H9 (cell line): Measurements from ENCODE around the gene DCAF15. TPM values are rescaled to one million over a fixed set of nuclear protein-coding genes. Genes with fewer than 3 reads are reported as not detected.
A peak's percentile ranks its signal among the peaks of the same experiment; 100 is the strongest.

Experiments
- DNase-seq: peaks from one replicate; pipeline ENCODE4 v3.0.0-alpha.2; 2017
- H2AFZ ChIP-seq: one replicate; pipeline ENCODE4 v1.6.1; 2013; ENCODE audit warnings: mild to moderate bottlenecking, low read length, control low read depth, moderate library complexity
- H2AK5ac ChIP-seq: 2 replicates; pipeline ENCODE4 v1.6.1; 2013; ENCODE audit warnings: low read length, control low read depth, mixed read lengths; ENCODE audit not compliant: insufficient read length
- H2BK120ac ChIP-seq: one replicate; pipeline ENCODE4 v1.6.1; 2013; ENCODE audit warnings: low read depth, mild to moderate bottlenecking, low read length, control low read depth, inconsistent platforms; ENCODE audit not compliant: poor library complexity, severe bottlenecking
- H2BK12ac ChIP-seq: 2 replicates; pipeline ENCODE4 v1.6.1; 2013; ENCODE audit warnings: low read length, control low read depth, mixed read lengths, low read depth; ENCODE audit not compliant: insufficient read length
- H2BK15ac ChIP-seq: 2 replicates; pipeline ENCODE4 v1.6.1; 2013; ENCODE audit warnings: low read depth, low read length, control low read depth
- H2BK20ac ChIP-seq: one replicate; pipeline ENCODE4 v1.6.1; 2013; ENCODE audit warnings: low read depth, mild to moderate bottlenecking, low read length, control low read depth, inconsistent platforms; ENCODE audit not compliant: poor library complexity, severe bottlenecking
- H2BK5ac ChIP-seq: 2 replicates; pipeline ENCODE4 v1.6.1; 2013; ENCODE audit warnings: low read length, control low read depth, mixed read lengths; ENCODE audit not compliant: insufficient read length
- H3K14ac ChIP-seq: 2 replicates; pipeline ENCODE4 v1.6.1; 2013; ENCODE audit warnings: low read length, control low read depth; ENCODE audit not compliant: insufficient read depth
- H3K18ac ChIP-seq: 2 replicates; pipeline ENCODE4 v1.6.1; 2013; ENCODE audit warnings: low read depth, mild to moderate bottlenecking, mixed read lengths, low read length, control low read depth; ENCODE audit not compliant: insufficient read length
- H3K23ac ChIP-seq: 2 replicates; pipeline ENCODE4 v1.6.1; 2013; ENCODE audit warnings: low read length, control low read depth, mixed read lengths, low read depth; ENCODE audit not compliant: insufficient read length
- H3K23me2 ChIP-seq: 2 replicates; pipeline ENCODE4 v1.6.1; 2013; ENCODE audit warnings: low read depth, mild to moderate bottlenecking, mixed read lengths, low read length, control low read depth; ENCODE audit not compliant: insufficient read length, poor library complexity, severe bottlenecking
- H3K27ac ChIP-seq: 2 replicates; pipeline ENCODE4 v1.5.1; 2013; ENCODE audit warnings: low read length, control low read depth, mixed read lengths, low read depth; ENCODE audit not compliant: insufficient read length
- H3K27me3 ChIP-seq: 2 replicates; pipeline ENCODE4 v1.6.1; 2013; ENCODE audit warnings: low read length, control low read depth, inconsistent platforms; ENCODE audit not compliant: insufficient read depth
- H3K4ac ChIP-seq: 2 replicates; pipeline ENCODE4 v1.6.1; 2013; ENCODE audit warnings: low read depth, mild to moderate bottlenecking, control low read depth, inconsistent platforms, low read length, moderate library complexity
- H3K4me1 ChIP-seq: 2 replicates; pipeline ENCODE4 v1.6.1; 2013; ENCODE audit warnings: low read length, control low read depth, inconsistent platforms; ENCODE audit not compliant: insufficient read depth
- H3K4me2 ChIP-seq: 2 replicates; pipeline ENCODE4 v1.6.1; 2013; ENCODE audit warnings: low read length, control low read depth, mixed read lengths; ENCODE audit not compliant: insufficient read length, insufficient read depth
- H3K56ac ChIP-seq: 2 replicates; pipeline ENCODE4 v1.6.1; 2013; ENCODE audit warnings: low read depth, mild to moderate bottlenecking, mixed read lengths, low read length, control low read depth; ENCODE audit not compliant: insufficient read length
- H3K79me1 ChIP-seq: 2 replicates; pipeline ENCODE4 v1.6.1; 2013; ENCODE audit warnings: low read depth, mild to moderate bottlenecking, moderate library complexity, low read length, control low read depth, inconsistent platforms; ENCODE audit not compliant: insufficient read depth, poor library complexity, severe bottlenecking
- H3K79me2 ChIP-seq: 2 replicates; pipeline ENCODE4 v1.6.1; 2013; ENCODE audit warnings: low read length, control low read depth, inconsistent platforms; ENCODE audit not compliant: insufficient read depth
- H3K9ac ChIP-seq: 2 replicates; pipeline ENCODE4 v1.6.1; 2013; ENCODE audit warnings: low read length, control low read depth, mixed read lengths; ENCODE audit not compliant: insufficient read length; ENCODE audit errors: extremely low read depth
- H3K9me3 ChIP-seq: one replicate; pipeline ENCODE4 v1.6.1; 2013; ENCODE audit warnings: low read depth, low read length, inconsistent platforms; ENCODE audit not compliant: control insufficient read depth
- H3T11ph ChIP-seq: one replicate; pipeline ENCODE4 v1.6.1; 2013; ENCODE audit warnings: mild to moderate bottlenecking, low read length, control low read depth, inconsistent platforms
- H4K20me1 ChIP-seq: one replicate; pipeline ENCODE4 v1.6.1; 2013; ENCODE audit not compliant: control insufficient read depth, insufficient read length, insufficient read depth
- H4K5ac ChIP-seq: 2 replicates; pipeline ENCODE4 v1.6.1; 2013; ENCODE audit warnings: low read depth, mild to moderate bottlenecking, mixed read lengths, low read length, control low read depth; ENCODE audit not compliant: insufficient read length
- H4K8ac ChIP-seq: replicated peaks from 2 replicates; pipeline ENCODE4 v1.6.1; 2013; ENCODE audit warnings: low read length, control low read depth, mixed read lengths, low read depth; ENCODE audit not compliant: insufficient read length
- H4K91ac ChIP-seq: 2 replicates; pipeline ENCODE4 v1.6.1; 2013; ENCODE audit warnings: low read depth, mild to moderate bottlenecking, moderate library complexity, mixed read lengths, low read length, control low read depth; ENCODE audit not compliant: insufficient read length
- H3K27ac Mint-ChIP-seq, 3 experiments: 2 replicates in 2 of 3; 3 replicates in 1 of 3; pipeline ENCODE4 v1.8.0; 2020 to 2021; ENCODE audit warnings: mixed read lengths in 3 of 3, mild to moderate bottlenecking in 1 of 3, moderate library complexity in 1 of 3
- H3K27me3 Mint-ChIP-seq: 2 replicates; pipeline ENCODE4 v1.8.0; 2021; ENCODE audit warnings: low read depth, mild to moderate bottlenecking, moderate library complexity, mixed read lengths
- H3K36me3 Mint-ChIP-seq, 3 experiments: 2 replicates in 2 of 3; 3 replicates in 1 of 3; pipeline ENCODE4 v1.8.0; 2020 to 2021; ENCODE audit warnings: low read depth in 3 of 3, mixed read lengths in 3 of 3; ENCODE audit not compliant: insufficient read depth in 1 of 3
- H3K4me1 Mint-ChIP-seq, 2 experiments: 2 replicates each; pipeline ENCODE4 v1.8.0; 2020; ENCODE audit warnings: mixed read lengths in 2 of 2
- H3K4me3 Mint-ChIP-seq, 2 experiments: 2 replicates in 1 of 2; 3 replicates in 1 of 2; pipeline ENCODE4 v1.8.0; 2020 to 2021; ENCODE audit warnings: mild to moderate bottlenecking in 2 of 2, mixed read lengths in 2 of 2, moderate library complexity in 1 of 2
- H3K9me3 Mint-ChIP-seq, 2 experiments: 2 replicates in 1 of 2; 3 replicates in 1 of 2; pipeline ENCODE4 v1.8.0; 2020; ENCODE audit warnings: mild to moderate bottlenecking in 2 of 2, mixed read lengths in 2 of 2, moderate library complexity in 1 of 2
- WGBS: extraction: QIAGEN DNeasy Blood & Tissue Kit; methylation state at CpG from one replicate; pipeline ENCODE4 v1.1.7; 2013; ENCODE audit warnings: missing lambda C conversion rate, low lambda C conversion rate, mixed read lengths; ENCODE audit not compliant: insufficient read length; ENCODE audit errors: extremely low coverage; 5-methylcytosine and 5-hydroxymethylcytosine counted together
- total RNA-seq: library from RNA; stranded (reverse); gene quantifications from 2 replicates; pipeline ENCODE4 v1.2.1, GENCODE V29; 2021
- TF ChIP-seq, protein P1 (sequence below): fragments of 200-600 bp; sonication (generic); conservative IDR thresholded peaks from 3 replicates; pipeline ENCODE4 v1.8.0; 2021; ENCODE audit warnings: antibody characterized with exemption, mild to moderate bottlenecking

Gene DCAF15
- total RNA-seq, 1 experiment from 2014 or later: 82.5 TPM

DNA sequence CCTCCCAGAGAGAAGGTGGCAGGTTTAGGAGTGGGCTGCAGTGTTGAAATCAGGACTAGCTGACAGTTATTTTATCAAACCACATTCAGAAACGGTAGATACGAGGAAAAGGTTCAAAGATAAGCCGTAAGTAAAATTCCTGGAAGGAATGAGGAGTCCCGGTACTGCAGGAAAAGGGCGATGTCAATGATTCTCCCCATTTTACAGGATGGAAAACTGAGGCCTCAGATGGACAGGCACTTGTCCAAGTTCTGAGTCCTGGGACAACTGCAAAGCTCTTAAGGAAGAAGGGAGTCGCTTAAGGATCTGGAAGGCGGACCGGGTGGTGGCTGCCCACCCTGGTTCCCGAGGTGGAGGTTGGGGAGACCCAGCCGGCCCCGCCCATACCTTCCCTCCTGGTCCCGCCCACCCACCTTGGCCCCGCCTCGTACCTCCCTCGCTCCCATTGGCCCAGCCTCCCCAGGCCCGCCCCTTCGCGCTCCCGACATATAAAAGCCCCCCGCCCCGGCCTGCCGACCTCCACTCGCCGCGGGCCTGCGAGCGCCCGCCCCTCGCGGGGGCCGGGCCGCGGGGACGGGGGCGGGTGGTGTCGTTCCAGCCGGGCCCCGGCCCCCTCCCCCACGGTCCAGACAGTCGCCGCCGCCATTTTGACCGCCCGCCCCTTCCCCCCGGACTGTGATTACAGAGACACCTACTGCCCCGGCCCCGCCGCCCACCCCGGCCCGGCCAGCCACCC is 53.2 kb downstream of the DCAF15 start:
- Histone ChIP-seq H2AFZ (no peak overlapping the region), H4K91ac (no peak overlapping the region), H2BK120ac (peak overlapping the region; percentile 97), H2BK15ac (no peak overlapping the region), H3K9ac (no peak overlapping the region), H3K14ac (peak overlapping the region; percentile 90; the same call in 1 of the 2 replicates), H3K79me2 (no peaks in the 10 kb centered on the region), H2AK5ac (no peak overlapping the region), H3K9me3 (no peaks in the 10 kb centered on the region), H4K5ac (no peak overlapping the region), H2BK5ac (no peak overlapping the region), H2BK20ac (no peak overlapping the region), H3K56ac (no peak overlapping the region), H3K27ac (no peak overlapping the region), H4K8ac (no peak overlapping the region), H3K4me2 (no peak overlapping the region), H3K4me1 (no peaks in the 10 kb centered on the region), H3T11ph (no peak overlapping the region), H2BK12ac (no peak overlapping the region), H4K20me1 (no peaks in the 10 kb centered on the region), H3K23ac (no peak overlapping the region), H3K18ac (peak overlapping the region; percentile 81), H3K27me3 (no peaks in the 10 kb centered on the region), H3K79me1 (no peaks in the 10 kb centered on the region), H3K4ac (no peak overlapping the region; the same call in 1 of the 2 replicates), H3K23me2 (no peaks in the 10 kb centered on the region)
- no CpG with 5 or more reads among the region's 50 CpGs for WGBS
- Mint-ChIP-seq H3K4me1 (peaks cover 13 to 14% of the 10 kb centered on the region in 2 experiments; a peak in 3 of 4 replicates), H3K9me3 (peaks cover 0 to 6% of the 10 kb centered on the region in 2 experiments; a peak in 2 of 5 replicates), H3K4me3 (peak overlapping the region; percentile 82 to 93), H3K27me3 (no peaks in the 10 kb centered on the region; the same call in none of the 2 replicates), H3K27ac (peak overlapping the region; percentile 63 to 94 (median 65); a peak in 6 of 7 replicates), H3K36me3 (peaks cover 0 to 4% (median 2%) of the 10 kb centered on the region in 3 experiments; a peak in 2 of 7 replicates)
- TF ChIP-seq, protein P1, sequence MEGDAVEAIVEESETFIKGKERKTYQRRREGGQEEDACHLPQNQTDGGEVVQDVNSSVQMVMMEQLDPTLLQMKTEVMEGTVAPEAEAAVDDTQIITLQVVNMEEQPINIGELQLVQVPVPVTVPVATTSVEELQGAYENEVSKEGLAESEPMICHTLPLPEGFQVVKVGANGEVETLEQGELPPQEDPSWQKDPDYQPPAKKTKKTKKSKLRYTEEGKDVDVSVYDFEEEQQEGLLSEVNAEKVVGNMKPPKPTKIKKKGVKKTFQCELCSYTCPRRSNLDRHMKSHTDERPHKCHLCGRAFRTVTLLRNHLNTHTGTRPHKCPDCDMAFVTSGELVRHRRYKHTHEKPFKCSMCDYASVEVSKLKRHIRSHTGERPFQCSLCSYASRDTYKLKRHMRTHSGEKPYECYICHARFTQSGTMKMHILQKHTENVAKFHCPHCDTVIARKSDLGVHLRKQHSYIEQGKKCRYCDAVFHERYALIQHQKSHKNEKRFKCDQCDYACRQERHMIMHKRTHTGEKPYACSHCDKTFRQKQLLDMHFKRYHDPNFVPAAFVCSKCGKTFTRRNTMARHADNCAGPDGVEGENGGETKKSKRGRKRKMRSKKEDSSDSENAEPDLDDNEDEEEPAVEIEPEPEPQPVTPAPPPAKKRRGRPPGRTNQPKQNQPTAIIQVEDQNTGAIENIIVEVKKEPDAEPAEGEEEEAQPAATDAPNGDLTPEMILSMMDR: no peak
- DNase-seq: peak; percentile 90
